ENCODE results near the gene DNAJC7. TPM values are rescaled to one million over a fixed set of nuclear protein-coding genes. Genes with fewer than 3 reads are reported as not detected.

DNAJC7 gene
- total RNA-seq, 1 experiment from 2014 or later: 94.6 TPM

DNA sequence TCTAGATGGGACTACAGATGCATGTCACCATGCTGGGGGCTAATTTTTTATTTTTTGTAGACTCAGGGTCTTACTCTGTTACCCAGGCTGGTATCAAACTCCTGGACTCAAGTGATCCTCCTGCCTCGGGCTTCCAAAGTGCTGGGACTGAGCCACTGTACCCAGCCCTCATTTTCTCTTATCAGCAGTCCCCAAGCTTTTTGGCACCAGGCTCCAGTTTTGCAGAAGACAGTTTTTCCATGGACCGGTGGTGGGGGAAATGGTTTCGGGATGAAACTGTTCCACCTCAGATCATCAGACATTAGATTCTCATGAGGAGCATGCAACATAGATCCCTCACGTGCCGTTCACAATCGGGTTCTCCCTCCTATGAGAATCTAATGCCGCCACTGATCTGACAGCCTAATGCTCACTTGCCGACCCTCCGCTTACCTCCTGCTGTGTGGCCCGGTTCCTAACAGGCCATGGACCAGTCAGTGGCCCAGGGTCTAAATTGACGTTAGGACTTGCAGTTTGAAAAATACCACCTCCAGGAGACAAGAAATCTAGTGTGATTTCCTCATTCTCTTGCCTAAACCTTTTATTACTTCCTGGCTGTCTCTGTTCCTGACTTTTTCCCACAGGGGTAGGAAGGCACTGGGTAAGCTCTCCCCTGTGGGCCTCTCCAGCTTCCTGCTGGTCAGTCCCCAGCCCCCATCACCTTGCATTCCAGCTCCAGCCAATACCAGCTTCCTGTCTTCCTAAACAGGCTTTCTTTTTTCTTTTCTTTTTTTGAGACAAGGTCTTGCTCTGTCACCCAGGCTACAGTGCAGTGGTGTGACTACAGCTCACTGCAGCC lies 60.0 kb downstream of the DNAJC7 start:
- Histone ChIP-seq H3K27me3 (replicated peaks; ENCODE audit: insufficient read depth, low read depth, low read length, poor library complexity) (no peaks in the 10 kb centered on the region), H3K27ac (ENCODE audit: low read depth, low read length, poor library complexity, severe bottlenecking) (no peak overlapping the region), H3K36me3 (ENCODE audit: insufficient read depth, low read length, poor library complexity, severe bottlenecking) (no peaks in the 10 kb centered on the region), H3K4me3 (ENCODE audit: low read depth, low read length, poor library complexity, severe bottlenecking) (no peak overlapping the region), H3K9me3 (ENCODE audit: low read depth, low read length, poor library complexity, severe bottlenecking) (no peaks in the 10 kb centered on the region), H3K4me1 (ENCODE audit: insufficient read depth, low read length, poor library complexity, severe bottlenecking) (no peaks in the 10 kb centered on the region)
- POLR2A ChIA-PET (ENCODE audit: low non-redundant PET): no interaction called here
- CTCF ChIA-PET: no interaction called here
- BruUV-seq (replicated peaks): no TSS peak
- no peak for DNase-seq (ENCODE audit: low spot score)
- TF ChIP-seq EZH2 (IDR thresholded peaks at IDR 0.05; ENCODE audit: borderline replicate concordance, low read depth, low read length, poor library complexity, severe bottlenecking): no peak
- TF ChIP-seq, protein P1, sequence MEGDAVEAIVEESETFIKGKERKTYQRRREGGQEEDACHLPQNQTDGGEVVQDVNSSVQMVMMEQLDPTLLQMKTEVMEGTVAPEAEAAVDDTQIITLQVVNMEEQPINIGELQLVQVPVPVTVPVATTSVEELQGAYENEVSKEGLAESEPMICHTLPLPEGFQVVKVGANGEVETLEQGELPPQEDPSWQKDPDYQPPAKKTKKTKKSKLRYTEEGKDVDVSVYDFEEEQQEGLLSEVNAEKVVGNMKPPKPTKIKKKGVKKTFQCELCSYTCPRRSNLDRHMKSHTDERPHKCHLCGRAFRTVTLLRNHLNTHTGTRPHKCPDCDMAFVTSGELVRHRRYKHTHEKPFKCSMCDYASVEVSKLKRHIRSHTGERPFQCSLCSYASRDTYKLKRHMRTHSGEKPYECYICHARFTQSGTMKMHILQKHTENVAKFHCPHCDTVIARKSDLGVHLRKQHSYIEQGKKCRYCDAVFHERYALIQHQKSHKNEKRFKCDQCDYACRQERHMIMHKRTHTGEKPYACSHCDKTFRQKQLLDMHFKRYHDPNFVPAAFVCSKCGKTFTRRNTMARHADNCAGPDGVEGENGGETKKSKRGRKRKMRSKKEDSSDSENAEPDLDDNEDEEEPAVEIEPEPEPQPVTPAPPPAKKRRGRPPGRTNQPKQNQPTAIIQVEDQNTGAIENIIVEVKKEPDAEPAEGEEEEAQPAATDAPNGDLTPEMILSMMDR (conservative IDR thresholded peaks at IDR 0.05; ENCODE audit: low read depth, low read length): no peak
- intact Hi-C loops (cut with micrococcal nuclease; ENCODE audit: unreplicated experiment): no loop called here

- DNase-seq (ENCODE audit: low spot score): no peak
- no peak overlapping the region for H3K4me3 ChIP-seq (ENCODE audit: low read depth, low read length, poor library complexity, severe bottlenecking)
- no TSS peak for BruUV-seq (replicated peaks)
- no peaks in the 10 kb centered on the region for H3K9me3 ChIP-seq (ENCODE audit: low read depth, low read length, poor library complexity, severe bottlenecking)
- no peak overlapping the region for H3K27ac ChIP-seq (ENCODE audit: low read depth, low read length, poor library complexity, severe bottlenecking)
- ChIA-PET CTCF (no interaction called here), POLR2A (ENCODE audit: low non-redundant PET) (no interaction called here)
- TF ChIP-seq, protein P1 (conservative IDR thresholded peaks at IDR 0.05; ENCODE audit: low read depth, low read length): no peak
- no peak for TF ChIP-seq EZH2 (IDR thresholded peaks at IDR 0.05; ENCODE audit: borderline replicate concordance, low read depth, low read length, poor library complexity, severe bottlenecking)
- no peaks in the 10 kb centered on the region for H3K36me3 ChIP-seq (ENCODE audit: insufficient read depth, low read length, poor library complexity, severe bottlenecking)
- no peaks in the 10 kb centered on the region for H3K27me3 ChIP-seq (replicated peaks; ENCODE audit: insufficient read depth, low read depth, low read length, poor library complexity)
- no peaks in the 10 kb centered on the region for H3K4me1 ChIP-seq (ENCODE audit: insufficient read depth, low read length, poor library complexity, severe bottlenecking)
- intact Hi-C loops (cut with micrococcal nuclease; ENCODE audit: unreplicated experiment): no loop called here
Measured at GRCh38 chr17:41956522-41956921, 60.7 kb downstream of the DNAJC7 start.

GRCh38 chr17:41948762-41949460 lies 68.3 kb downstream of the DNAJC7 start:
- CTCF ChIA-PET: no interaction called here

More at GRCh38 chr17:41948762-41949460, 68.3 kb downstream of the DNAJC7 start:
- BruUV-seq (replicated peaks): no TSS peak
- Histone ChIP-seq H3K27me3 (replicated peaks; ENCODE audit: insufficient read depth, low read depth, low read length, poor library complexity) (no peaks in the 10 kb centered on the region), H3K4me3 (ENCODE audit: low read depth, low read length, poor library complexity, severe bottlenecking) (no peak overlapping the region), H3K36me3 (ENCODE audit: insufficient read depth, low read length, poor library complexity, severe bottlenecking) (no peaks in the 10 kb centered on the region), H3K9me3 (ENCODE audit: low read depth, low read length, poor library complexity, severe bottlenecking) (no peaks in the 10 kb centered on the region), H3K4me1 (ENCODE audit: insufficient read depth, low read length, poor library complexity, severe bottlenecking) (no peaks in the 10 kb centered on the region), H3K27ac (ENCODE audit: low read depth, low read length, poor library complexity, severe bottlenecking) (no peak overlapping the region)
- no peak for DNase-seq (ENCODE audit: low spot score)
- intact Hi-C loops (cut with micrococcal nuclease; ENCODE audit: unreplicated experiment): no loop called here
- TF ChIP-seq, protein P1 (conservative IDR thresholded peaks at IDR 0.05; ENCODE audit: low read depth, low read length): no peak
- TF ChIP-seq EZH2 (IDR thresholded peaks at IDR 0.05; ENCODE audit: borderline replicate concordance, low read depth, low read length, poor library complexity, severe bottlenecking): no peak
- POLR2A ChIA-PET (ENCODE audit: low non-redundant PET): no interaction called here

All from A673 (cell line).